ENCODE measurements around the gene CPZ.
"Not testable (repeated sequence)": the region's sequence is repeated elsewhere in the genome, so short reads cannot be mapped to it uniquely, and the experiment has no call there.

The CPZ gene

DNA sequence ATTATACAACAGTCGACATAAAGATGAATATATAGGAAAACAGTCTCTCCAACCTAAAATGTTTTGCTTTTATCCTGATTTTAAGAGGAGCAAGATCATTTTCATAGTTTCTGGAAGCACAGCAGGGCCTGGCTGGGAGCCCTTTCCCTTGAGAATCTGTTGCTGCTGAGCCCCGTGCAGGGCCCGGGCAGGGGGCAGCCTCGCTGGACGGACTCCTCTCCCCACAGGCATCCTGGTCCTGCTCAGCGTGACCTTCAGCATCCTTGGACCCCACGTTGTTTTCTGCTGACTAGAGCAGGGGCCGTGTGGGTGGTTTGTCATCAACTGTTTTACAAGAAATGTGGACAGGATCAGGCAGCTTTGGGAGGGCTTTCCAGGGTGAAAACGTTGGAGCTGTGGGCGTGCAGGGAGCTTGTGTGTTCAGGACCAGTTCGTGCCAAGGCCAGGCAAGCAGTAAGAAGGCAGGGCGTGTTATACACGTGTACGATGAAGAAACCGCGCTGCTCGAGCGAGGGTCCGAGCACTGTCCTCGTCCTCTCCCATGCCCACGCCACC, 25.0 kb downstream of the CPZ start:
- in situ Hi-C loops (cut with MboI; ENCODE audit: low sequenced_read_pairs, unreplicated experiment), result loop anchor here (25.0 kb wide), 1 partner anchor 295 kb away; no protein-coding TSS in a partner anchor
- TF ChIP-seq, protein P1, sequence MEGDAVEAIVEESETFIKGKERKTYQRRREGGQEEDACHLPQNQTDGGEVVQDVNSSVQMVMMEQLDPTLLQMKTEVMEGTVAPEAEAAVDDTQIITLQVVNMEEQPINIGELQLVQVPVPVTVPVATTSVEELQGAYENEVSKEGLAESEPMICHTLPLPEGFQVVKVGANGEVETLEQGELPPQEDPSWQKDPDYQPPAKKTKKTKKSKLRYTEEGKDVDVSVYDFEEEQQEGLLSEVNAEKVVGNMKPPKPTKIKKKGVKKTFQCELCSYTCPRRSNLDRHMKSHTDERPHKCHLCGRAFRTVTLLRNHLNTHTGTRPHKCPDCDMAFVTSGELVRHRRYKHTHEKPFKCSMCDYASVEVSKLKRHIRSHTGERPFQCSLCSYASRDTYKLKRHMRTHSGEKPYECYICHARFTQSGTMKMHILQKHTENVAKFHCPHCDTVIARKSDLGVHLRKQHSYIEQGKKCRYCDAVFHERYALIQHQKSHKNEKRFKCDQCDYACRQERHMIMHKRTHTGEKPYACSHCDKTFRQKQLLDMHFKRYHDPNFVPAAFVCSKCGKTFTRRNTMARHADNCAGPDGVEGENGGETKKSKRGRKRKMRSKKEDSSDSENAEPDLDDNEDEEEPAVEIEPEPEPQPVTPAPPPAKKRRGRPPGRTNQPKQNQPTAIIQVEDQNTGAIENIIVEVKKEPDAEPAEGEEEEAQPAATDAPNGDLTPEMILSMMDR (IDR thresholded peaks at IDR 0.05; ENCODE audit: borderline replicate concordance, control extremely low read depth, extremely low read depth, insufficient read depth, missing control alignments), result no peak
- DNase-seq (ENCODE audit: low spot score), result no peak

DNA sequence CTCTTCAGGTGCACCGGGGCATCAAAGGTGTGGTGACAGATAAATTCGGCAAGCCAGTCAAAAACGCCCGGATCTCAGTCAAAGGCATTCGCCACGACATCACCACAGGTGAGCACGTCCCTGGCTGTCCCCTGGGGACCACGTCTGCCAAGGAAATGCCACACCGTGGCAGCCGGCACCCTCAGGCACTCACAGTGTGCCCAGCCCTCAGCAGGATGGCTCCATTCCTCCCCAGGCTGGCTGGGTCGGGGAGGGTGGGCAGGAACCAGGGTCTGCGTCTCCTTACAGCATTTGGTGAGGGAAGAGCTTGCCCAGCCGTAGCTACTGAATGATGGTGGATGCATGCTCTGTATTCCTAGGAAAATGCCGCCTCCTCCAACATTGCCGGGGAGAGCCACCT, 25.9 kb downstream of the CPZ start:
- no peak for DNase-seq (ENCODE audit: low spot score)
- TF ChIP-seq, protein P1 (IDR thresholded peaks at IDR 0.05; ENCODE audit: borderline replicate concordance, control extremely low read depth, extremely low read depth, insufficient read depth, missing control alignments), result no peak
- in situ Hi-C loops (cut with MboI; ENCODE audit: low sequenced_read_pairs, unreplicated experiment), result loop anchor here (25.0 kb wide), 1 partner anchor 294 kb away; no protein-coding TSS in a partner anchor

DNA sequence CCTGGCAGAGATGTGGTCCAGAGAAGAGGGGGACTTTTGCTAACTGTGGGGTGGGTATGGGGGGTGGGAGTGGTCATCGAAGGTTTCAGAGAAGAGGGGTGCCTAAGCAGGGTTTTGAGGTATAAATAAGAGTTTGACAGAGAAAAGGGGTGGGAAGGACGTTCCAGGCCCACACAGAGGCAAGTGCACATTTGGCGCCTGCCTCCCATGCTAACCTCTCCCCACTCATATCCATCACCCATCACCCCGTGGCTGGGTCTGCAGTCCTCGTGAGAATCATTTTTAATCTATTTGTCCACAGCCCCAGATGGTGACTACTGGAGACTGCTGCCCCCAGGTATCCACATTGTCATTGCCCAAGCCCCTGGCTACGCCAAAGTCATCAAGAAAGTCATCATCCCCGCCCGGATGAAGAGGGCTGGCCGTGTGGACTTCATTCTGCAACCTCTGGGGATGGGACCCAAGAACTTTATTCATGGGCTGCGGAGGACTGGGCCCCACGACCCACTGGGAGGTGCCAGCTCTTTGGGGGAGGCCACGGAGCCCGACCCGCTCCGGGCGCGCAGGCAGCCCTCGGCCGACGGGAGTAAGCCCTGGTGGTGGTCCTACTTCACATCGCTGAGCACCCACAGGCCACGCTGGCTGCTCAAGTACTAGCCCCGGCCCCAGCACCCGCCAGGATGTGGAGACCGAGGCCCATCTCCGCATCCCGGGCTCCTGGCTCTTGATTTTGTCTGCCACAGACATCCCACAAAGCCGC, 26.6 kb downstream of the CPZ start:
- in situ Hi-C loops (cut with MboI; ENCODE audit: low sequenced_read_pairs, unreplicated experiment), result loop anchor here (25.0 kb wide), 1 partner anchor 293 kb away; no protein-coding TSS in a partner anchor
- TF ChIP-seq, protein P1 (IDR thresholded peaks at IDR 0.05; ENCODE audit: borderline replicate concordance, control extremely low read depth, extremely low read depth, insufficient read depth, missing control alignments), result no peak
- no peak for DNase-seq (ENCODE audit: low spot score)

DNA sequence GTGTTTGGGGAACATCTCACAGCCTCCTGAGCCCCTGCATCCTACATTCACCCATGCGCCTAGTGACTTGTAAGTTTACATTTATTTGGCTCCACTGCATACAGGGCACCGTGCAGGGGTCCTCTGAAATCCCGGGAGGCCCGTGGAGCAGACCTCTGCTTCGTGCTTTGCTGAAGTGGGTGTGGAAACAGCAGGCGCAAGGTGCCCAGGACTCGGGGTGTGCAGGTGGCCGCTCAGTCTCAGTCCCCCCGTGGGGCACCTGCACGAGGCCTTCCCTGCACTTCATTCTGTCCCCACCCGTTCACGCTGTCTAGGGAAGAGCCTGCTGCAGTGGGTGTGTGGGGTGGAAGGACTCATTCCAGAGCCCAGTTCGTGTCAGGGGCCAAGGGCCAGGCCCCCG, 28.6 kb downstream of the CPZ start:
- in situ Hi-C loops (cut with MboI; ENCODE audit: low sequenced_read_pairs, unreplicated experiment), result loop anchor here (25.0 kb wide), 1 partner anchor 291 kb away; no protein-coding TSS in a partner anchor
- DNase-seq (ENCODE audit: low spot score), result not testable (repeated sequence)

DNA sequence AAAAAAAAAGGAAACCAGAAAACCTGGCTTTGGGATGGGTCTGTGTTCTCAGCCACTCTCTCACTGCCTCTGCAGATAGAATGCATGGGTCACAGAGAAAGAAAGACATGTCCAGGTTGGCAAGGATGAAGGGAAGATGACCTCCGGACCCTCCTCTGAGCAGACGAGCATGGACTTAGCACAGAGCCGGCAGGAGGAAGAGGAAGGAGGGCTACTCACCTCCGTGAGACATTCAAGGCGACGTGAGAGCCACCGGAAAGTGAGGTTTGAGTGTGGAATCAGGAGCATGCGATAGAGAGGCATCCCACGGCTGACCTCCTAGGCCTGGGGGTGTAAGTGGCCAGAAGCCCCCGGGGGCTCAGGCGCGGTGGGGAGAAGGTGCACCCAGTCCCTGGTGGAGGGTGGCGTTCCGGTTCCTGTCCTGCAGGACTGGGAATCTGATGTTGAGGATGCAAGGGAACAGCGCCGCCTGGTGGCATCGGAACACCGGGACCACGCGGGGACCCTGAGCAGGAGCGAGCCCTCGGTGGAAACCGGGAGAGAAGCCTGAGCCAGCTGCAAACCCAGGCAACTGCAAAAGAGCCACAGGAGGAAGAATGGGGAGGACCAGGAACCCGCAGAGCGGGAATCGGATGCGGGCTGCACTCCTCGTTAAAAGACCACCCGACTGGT, 32.2 kb downstream of the CPZ start:
- DNase-seq (ENCODE audit: low spot score), result not testable (repeated sequence)
- in situ Hi-C loops (cut with MboI; ENCODE audit: low sequenced_read_pairs, unreplicated experiment), result loop anchor here (25.0 kb wide), 1 partner anchor 288 kb away; no protein-coding TSS in a partner anchor

DNA sequence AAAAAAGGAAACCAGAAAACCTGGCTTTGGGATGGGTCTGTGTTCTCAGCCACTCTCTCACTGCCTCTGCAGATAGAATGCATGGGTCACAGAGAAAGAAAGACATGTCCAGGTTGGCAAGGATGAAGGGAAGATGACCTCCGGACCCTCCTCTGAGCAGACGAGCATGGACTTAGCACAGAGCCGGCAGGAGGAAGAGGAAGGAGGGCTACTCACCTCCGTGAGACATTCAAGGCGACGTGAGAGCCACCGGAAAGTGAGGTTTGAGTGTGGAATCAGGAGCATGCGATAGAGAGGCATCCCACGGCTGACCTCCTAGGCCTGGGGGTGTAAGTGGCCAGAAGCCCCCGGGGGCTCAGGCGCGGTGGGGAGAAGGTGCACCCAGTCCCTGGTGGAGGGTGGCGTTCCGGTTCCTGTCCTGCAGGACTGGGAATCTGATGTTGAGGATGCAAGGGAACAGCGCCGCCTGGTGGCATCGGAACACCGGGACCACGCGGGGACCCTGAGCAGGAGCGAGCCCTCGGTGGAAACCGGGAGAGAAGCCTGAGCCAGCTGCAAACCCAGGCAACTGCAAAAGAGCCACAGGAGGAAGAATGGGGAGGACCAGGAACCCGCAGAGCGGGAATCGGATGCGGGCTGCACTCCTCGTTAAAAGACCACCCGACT, 37.8 kb downstream of the CPZ start:
- in situ Hi-C loops (cut with MboI; ENCODE audit: low sequenced_read_pairs, unreplicated experiment); DNase-seq (ENCODE audit: low spot score): not testable (repeated sequence)

DNA sequence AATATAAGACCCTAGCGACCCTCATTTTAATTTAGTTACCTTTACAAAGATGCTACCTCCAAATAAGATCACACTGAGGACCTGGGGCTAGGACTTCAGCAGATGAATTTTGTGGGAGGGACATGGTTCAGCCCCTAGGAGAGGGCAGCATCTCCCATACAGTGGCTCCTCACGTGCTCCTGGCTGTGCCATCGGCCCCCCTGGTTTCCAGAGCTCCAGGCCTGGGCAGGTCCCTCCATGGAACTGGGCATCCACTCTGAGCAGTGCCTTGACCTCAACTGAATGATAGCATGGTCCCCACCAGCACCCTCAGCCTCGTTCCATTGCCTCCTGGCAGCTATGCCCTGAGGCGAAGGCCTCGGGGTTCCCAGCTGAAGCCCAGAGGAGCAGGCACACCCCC, 39.3 kb downstream of the CPZ start:
- DNase-seq (ENCODE audit: low spot score); in situ Hi-C loops (cut with MboI; ENCODE audit: low sequenced_read_pairs, unreplicated experiment): not testable (repeated sequence)

DNA sequence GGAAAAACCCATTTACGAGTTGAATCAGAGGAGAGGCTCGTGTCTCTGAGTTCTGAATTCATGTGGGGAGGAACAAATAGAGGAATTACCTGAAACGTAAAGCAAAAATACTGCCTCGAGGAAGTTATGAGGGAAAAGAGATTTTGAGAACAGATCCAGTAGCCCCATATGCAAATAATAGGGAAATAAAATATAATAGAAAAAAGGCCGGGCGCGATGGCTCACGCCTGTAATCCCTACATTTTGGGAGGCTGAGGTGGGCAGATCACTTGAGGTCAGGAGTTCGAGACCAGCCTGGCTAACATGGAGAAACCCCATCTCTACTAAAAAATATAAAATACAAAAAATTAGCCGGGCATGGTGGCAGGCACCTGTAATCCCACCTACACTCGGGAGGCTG, 42.2 kb downstream of the CPZ start:
- in situ Hi-C loops (cut with MboI; ENCODE audit: low sequenced_read_pairs, unreplicated experiment); DNase-seq (ENCODE audit: low spot score): not testable (repeated sequence)

DNA sequence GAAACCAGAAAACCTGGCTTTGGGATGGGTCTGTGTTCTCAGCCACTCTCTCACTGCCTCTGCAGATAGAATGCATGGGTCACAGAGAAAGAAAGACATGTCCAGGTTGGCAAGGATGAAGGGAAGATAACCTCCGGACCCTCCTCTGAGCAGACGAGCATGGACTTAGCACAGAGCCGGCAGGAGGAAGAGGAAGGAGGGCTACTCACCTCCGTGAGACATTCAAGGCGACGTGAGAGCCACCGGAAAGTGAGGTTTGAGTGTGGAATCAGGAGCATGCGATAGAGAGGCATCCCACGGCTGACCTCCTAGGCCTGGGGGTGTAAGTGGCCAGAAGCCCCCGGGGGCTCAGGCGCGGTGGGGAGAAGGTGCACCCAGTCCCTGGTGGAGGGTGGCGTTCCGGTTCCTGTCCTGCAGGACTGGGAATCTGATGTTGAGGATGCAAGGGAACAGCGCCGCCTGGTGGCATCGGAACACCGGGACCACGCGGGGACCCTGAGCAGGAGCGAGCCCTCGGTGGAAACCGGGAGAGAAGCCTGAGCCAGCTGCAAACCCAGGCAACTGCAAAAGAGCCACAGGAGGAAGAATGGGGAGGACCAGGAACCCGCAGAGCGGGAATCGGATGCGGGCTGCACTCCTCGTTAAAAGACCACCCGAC, 43.5 kb downstream of the CPZ start:
- DNase-seq (ENCODE audit: low spot score); in situ Hi-C loops (cut with MboI; ENCODE audit: low sequenced_read_pairs, unreplicated experiment): not testable (repeated sequence)

Data from GM13976 (cell line).